Ureter (tissue), 1 donor: Measurements from ENCODE around the gene MGAT5. TPM values are rescaled to one million over a fixed set of nuclear protein-coding genes. Genes with fewer than 3 reads are reported as not detected.

Experiments
- DNase-seq: peaks from one replicate; pipeline ENCODE4 v3.0.0-alpha.2; 2020; ENCODE audit warnings: low spot score
- total RNA-seq: library from RNA; stranded (reverse); gene quantifications from one replicate; pipeline ENCODE4 v1.2.4, GENCODE V29; 2023
- donor health status: DM: yes; HTN: yes; CAD: no.

MGAT5 gene
- total RNA-seq, 1 donor from 2014 or later, result 56.3 TPM

DNA sequence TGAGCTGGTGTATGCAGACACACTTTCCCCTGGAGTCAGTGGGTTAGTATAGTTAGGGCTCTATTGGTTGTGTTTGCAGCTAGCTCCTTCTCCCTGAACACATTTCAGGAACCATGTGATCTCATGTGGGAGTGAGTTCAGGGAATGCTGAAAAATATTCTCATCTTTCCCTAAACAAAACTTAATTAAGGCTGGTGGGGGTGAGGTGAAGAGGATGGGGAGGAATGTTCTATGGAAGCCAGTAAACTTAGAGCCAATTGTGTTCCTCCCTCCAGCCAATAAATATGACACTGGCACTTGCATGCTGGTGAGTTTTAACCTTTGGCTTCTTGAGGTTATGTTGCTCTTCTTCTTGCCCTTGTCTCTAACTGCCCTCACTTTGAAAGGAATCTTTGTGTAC is 952 bp downstream of the MGAT5 start:
- no peak for DNase-seq

GRCh38 chr2:134256956-134257355 is 3.1 kb downstream of the MGAT5 start:
- DNase-seq, result no peak

DNA sequence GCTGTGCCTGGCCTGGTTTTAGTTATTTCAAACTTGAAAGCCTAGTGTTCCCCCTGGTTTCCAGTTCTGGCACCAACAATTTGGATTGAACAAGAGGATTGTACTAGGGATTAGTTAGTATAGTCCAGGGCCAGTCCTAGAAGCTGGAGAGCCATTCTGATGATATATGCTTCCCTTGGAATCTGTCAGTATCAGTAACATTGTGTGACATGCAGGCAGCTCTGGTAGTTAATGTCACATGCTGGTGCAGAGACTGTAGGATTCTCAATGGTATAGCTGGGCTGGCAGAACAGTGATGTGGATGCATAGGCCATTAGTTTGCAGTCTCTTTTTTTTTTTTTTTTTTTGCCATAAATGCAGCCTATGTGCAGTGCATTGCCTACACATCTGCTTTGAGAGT is 3.6 kb downstream of the MGAT5 start:
- DNase-seq, result no peak

DNA sequence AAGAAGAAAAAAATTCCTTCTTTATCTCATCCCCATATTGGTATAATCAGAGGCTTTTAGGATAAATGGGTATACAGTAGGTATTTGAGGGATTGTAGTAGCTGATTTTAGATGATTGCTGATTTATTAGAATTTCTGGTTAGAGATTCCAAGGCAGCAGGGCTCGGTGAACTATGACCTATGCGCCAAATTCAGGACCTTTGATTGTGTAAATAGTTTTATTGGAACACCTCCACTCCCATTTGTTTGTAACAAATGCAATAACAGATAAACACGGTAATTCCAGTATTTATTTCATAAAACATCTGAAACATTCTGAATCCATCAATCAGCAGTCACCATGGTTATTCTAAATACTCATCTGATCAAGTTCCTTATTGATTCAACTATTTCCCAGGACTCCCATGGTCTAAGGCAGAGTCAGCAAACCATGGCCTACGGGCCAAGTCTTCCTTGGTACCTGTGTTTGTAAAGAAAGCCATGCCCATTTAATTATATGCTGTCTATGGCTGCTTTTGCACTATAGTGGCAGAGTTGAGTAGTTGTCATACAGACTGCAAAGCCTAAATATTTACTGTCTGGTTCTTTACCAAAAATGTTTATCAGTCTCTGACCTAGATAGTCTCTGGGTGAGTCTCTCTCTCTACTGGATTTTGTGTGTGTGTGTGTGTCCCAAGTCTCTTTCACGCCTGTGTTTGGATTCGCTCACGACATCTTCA is 4.3 kb downstream of the MGAT5 start:
- no peak for DNase-seq

- no peak for DNase-seq
These were observed 5.0 kb downstream of the MGAT5 start for GRCh38 chr2:134258684-134259388.

GRCh38 chr2:134259571-134259970 is 5.7 kb downstream of the MGAT5 start:
- no peak for DNase-seq

- no peak for DNase-seq
These were observed 6.1 kb downstream of the MGAT5 start for GRCh38 chr2:134259994-134260393.

DNA sequence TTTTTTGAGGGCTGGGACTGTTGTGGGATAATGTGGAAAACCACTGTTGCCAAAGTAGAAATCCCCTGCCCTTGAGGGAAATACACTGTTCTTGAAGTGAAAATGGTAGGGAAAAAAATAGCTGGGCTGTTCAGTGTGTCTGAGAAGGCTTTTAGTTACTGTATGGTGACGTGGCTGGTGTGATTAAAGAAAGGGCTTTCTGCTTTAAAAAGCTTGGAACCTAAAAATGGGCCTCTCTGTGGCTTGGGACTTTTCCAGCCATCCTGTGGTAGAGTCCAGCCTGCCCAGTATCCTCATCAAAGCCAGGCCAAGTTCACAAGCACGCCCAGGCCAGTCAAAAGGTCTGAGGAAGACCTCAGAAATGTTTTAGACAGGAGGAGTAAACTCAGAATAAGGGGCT is 6.8 kb downstream of the MGAT5 start:
- no peak for DNase-seq

- no peak for DNase-seq
These were observed 7.7 kb downstream of the MGAT5 start for GRCh38 chr2:134261398-134262131.

- no peak for DNase-seq
These were observed 8.8 kb downstream of the MGAT5 start for GRCh38 chr2:134262684-134263083.

DNA sequence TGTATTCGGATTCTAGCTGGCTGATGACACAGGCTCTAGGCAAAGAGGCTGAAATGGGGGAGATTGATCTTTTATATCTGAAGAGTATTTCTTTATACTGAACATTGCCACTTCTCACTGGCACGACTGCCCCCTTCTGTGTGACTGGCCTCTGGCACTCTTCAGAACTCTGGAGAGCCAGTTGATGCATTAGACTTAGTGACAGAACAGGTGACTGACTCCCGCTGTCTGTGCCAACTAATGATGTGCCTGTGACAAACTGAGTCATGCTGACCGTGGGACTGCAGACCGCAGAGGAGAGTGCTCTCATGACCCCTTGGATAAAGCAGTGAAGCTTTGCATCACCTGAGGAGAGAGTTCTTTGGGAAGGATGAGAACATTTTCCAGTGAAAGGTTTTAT is 14.4 kb downstream of the MGAT5 start:
- DNase-seq, result no peak

GRCh38 chr2:134269230-134269629 is 15.4 kb downstream of the MGAT5 start:
- no peak for DNase-seq

GRCh38 chr2:134269972-134270735 is 16.3 kb downstream of the MGAT5 start:
- DNase-seq, result no peak

DNA sequence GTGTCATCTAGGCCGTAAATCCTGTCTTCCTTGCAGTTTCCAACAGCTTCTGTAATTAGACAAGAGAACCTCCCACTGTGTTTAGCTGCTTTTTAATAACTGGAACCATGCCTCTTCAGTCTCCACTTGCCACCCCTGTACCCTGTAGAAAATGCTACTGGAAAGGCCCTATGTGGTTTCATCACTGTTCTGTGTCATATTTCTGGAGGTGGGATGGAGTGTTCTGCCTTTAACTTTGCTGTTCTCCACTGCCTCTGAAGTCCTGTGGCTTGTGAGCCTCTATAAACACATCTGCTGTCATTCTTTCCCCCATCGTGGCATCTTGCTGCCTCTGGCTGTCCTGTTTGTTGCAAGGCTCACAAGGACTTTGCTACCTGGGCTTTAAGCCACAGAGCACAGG is 17.9 kb downstream of the MGAT5 start:
- DNase-seq, result no peak

GRCh38 chr2:134272806-134273205 is 18.9 kb downstream of the MGAT5 start:
- no peak for DNase-seq

GRCh38 chr2:134273256-134273983 is 19.5 kb downstream of the MGAT5 start:
- DNase-seq, result no peak

DNA sequence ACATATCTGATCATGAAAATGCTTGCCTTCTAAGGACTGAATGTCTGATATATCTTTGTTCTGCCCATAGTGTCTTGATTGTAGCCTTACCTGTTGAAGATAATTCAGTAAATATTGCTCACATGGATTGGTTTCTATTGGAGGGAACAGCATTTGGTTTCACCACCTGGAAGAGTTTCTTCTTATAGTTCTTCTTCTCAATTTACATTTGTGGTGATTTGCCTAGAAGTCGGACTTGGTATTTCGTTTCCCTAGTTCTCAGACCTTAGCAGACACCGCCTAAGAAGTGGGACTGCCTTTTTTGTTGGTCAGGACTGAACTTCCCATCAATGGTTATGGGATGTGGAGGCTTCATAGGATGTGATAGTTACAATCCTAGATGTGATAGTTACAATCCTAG is 20.2 kb downstream of the MGAT5 start:
- no peak for DNase-seq

- no peak for DNase-seq
These were observed 21.4 kb downstream of the MGAT5 start for GRCh38 chr2:134275058-134275862.

GRCh38 chr2:134276381-134277172 is 22.7 kb downstream of the MGAT5 start:
- DNase-seq, result no peak

GRCh38 chr2:134277223-134277622 is 23.4 kb downstream of the MGAT5 start:
- no peak for DNase-seq
